Common myeloid progenitor, CD34-positive (primary cell): ENCODE results near the gene PASK.
A peak's percentile ranks its signal among the peaks of the same experiment; 100 is the strongest.
"Not testable (repeated sequence)": the region's sequence is repeated elsewhere in the genome, so short reads cannot be mapped to it uniquely, and the experiment has no call there.

Experiments
- CTCF ChIA-PET: fragments of 350-600 bp; sonication (Branson Sonifier 250); formaldehyde crosslinking; loops from one replicate; lab custom pipeline; 2021; ENCODE audit warnings: antibody characterized with exemption; lab: Charles Lee
- POLR2A ChIA-PET: fragments of 350-600 bp; sonication (Branson Sonifier 250); formaldehyde crosslinking; loops from one replicate; lab custom pipeline; 2021; ENCODE audit warnings: antibody characterized with exemption; lab: Charles Lee
- DNase-seq, 3 donors: peaks; one replicate each; pipeline versions ENCODE4 v3.0.0 to v3.0.0-alpha.2; 2013
- H3K27ac ChIP-seq, 2 experiments: 1 replicate in 1 of 2; 2 replicates in 1 of 2; pipeline ENCODE4 v1.7.0; 2013; ENCODE audit warnings: inconsistent platforms in 2 of 2, low read length in 2 of 2, mild to moderate bottlenecking in 2 of 2, low read depth in 1 of 2, moderate library complexity in 1 of 2; ENCODE audit not compliant: severe bottlenecking in 2 of 2, insufficient read depth in 1 of 2, poor library complexity in 1 of 2
- H3K27me3 ChIP-seq, 5 experiments: replicated peaks in 2 of 5; 1 replicate in 3 of 5; 2 replicates in 2 of 5; pipeline versions ENCODE4 v1.6.1 to v1.7.0; 2013; ENCODE audit warnings: low read length in 4 of 5, mild to moderate bottlenecking in 2 of 5, moderate library complexity in 2 of 5, inconsistent platforms in 1 of 5; ENCODE audit not compliant: insufficient read depth in 5 of 5, control insufficient read depth in 4 of 5
- H3K36me3 ChIP-seq, 4 experiments: 1 replicate in 2 of 4; 2 replicates in 2 of 4; pipeline versions ENCODE4 v1.6.1 to v1.7.0; 2013; ENCODE audit warnings: low read length in 3 of 4, control low read depth in 1 of 4, mild to moderate bottlenecking in 1 of 4; ENCODE audit not compliant: control insufficient read depth in 4 of 4, insufficient read depth in 4 of 4
- H3K4me1 ChIP-seq, 4 experiments: 1 replicate in 3 of 4; 2 replicates in 1 of 4; pipeline versions ENCODE4 v1.6.1 to v1.7.1; 2013; ENCODE audit warnings: low read length in 3 of 4, mild to moderate bottlenecking in 3 of 4, control low read depth in 1 of 4, inconsistent platforms in 1 of 4, moderate library complexity in 1 of 4; ENCODE audit not compliant: control insufficient read depth in 4 of 4, insufficient read depth in 4 of 4; ENCODE audit errors: control extremely low read depth in 1 of 4
- H3K4me3 ChIP-seq, 7 experiments: 1 replicate in 4 of 7; 2 replicates in 3 of 7; pipeline versions ENCODE4 v1.5.1 to v1.7.0; 2013; ENCODE audit warnings: mild to moderate bottlenecking in 7 of 7, low read length in 6 of 7, moderate library complexity in 6 of 7, inconsistent platforms in 2 of 7, low read depth in 2 of 7, control low read depth in 1 of 7; ENCODE audit not compliant: insufficient read depth in 4 of 7, control insufficient read depth in 1 of 7; ENCODE audit errors: extremely low read depth in 1 of 7
- H3K9me3 ChIP-seq, 5 experiments: 1 replicate in 4 of 5; 2 replicates in 1 of 5; pipeline versions ENCODE4 v1.6.1 to v1.7.1; 2013; ENCODE audit warnings: low read length in 4 of 5, mild to moderate bottlenecking in 2 of 5, inconsistent platforms in 1 of 5, low read depth in 1 of 5, moderate library complexity in 1 of 5; ENCODE audit not compliant: control insufficient read depth in 4 of 5, insufficient read depth in 2 of 5; ENCODE audit errors: control extremely low read depth in 1 of 5
- WGBS: methylation state at CpG from one replicate; pipeline ENCODE4 v1.1.5; 2013; ENCODE audit not compliant: insufficient coverage; 5-methylcytosine and 5-hydroxymethylcytosine counted together

The PASK gene

DNA sequence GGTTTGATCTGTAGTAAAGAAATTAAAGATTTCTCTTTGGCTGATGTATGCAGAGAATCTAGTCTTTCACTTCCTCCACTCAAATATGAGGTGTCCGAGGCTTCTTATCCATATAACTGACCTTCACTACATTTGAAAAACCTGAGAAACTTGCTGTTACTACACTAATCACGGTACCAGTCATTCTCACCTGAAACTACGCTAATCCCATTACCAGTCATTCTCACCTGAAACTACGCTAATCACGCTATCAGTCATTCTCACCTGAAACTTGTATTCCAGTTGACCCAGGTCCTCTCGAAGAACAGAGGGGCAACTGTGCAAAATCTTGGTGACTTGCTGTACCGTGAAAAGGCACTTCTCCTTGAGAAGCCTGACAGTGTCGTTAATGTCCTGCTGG lies 52.3 kb downstream of the PASK start:
- no peak for DNase-seq
- CTCF ChIA-PET: interaction anchor here (1.2 kb wide), 1 partner anchor 16 kb away, joined by 3 read pairs; no protein-coding TSS in a partner anchor

GRCh38 chr2:241095594-241096290 lies 53.5 kb downstream of the PASK start:
- Histone ChIP-seq H3K9me3 (no peaks in the 10 kb centered on the region), H3K27me3 (no peaks in the 10 kb centered on the region), H3K36me3 (peaks cover 20 to 81% (median 53%) of the 10 kb centered on the region in 4 experiments), H3K4me1 (peaks cover 0 to 16% (median 3%) of the 10 kb centered on the region in 4 experiments), H3K4me3 (no peak overlapping the region), H3K27ac (peak overlapping the region; percentile 1 to 2)
- 89% methylated on average over 11 of the region's 14 CpGs for WGBS
- POLR2A ChIA-PET: no interaction called here
- CTCF ChIA-PET: interaction anchor here (1.2 to 2.3 kb wide), 2 partner anchors 17 to 18 kb away, joined by 3 to 11 read pairs; no protein-coding TSS in a partner anchor
- DNase-seq: peak; percentile 13 to 57 (median 40)

More for the DNA sequence above, 52.3 kb downstream of the PASK start:
- H3K36me3 ChIP-seq: peaks cover 20 to 74% (median 46%) of the 10 kb centered on the region in 4 experiments
- no peak overlapping the region for H3K4me3 ChIP-seq
- POLR2A ChIA-PET: no interaction called here
- WGBS: over 99% methylated on average over 8 of the region's 8 CpGs
- H3K27ac ChIP-seq: no peak overlapping the region
- H3K9me3 ChIP-seq: no peaks in the 10 kb centered on the region
- peaks cover 2 to 24% (median 11%) of the 10 kb centered on the region in 4 experiments for H3K4me1 ChIP-seq
- no peaks in the 10 kb centered on the region for H3K27me3 ChIP-seq

DNA sequence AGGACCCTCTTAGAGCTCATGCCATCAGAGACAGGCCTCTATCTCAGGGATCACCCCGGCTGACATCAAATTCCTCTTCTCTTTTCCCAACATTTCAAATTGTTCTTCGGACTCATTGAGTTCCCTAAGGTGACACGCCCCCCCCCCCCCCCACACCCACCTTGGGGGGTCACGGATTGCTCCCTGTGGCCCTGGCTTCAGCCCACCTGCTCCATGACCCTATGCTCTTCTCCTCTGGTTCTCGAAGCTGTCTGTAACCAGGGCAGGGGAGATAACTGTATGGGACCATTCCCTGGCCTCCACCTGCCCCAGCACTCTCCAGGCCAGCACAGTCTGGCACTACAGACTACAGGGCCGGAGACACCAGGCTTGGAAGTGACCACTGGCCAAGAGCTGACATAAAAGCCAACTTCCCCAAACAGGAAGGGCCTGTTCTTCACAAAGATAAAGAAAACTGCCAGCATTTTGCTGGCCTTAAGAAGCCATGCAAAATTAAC lies 54.3 kb downstream of the PASK start:
- Histone ChIP-seq H3K9me3 (no peaks in the 10 kb centered on the region), H3K4me3 (no peak overlapping the region), H3K27ac (no peak overlapping the region), H3K36me3 (peaks cover 20 to 81% (median 53%) of the 10 kb centered on the region in 4 experiments), H3K27me3 (no peaks in the 10 kb centered on the region), H3K4me1 (peaks cover 0 to 15% (median 3%) of the 10 kb centered on the region in 4 experiments)
- ChIA-PET CTCF (interaction anchor here (2.3 kb wide), 1 partner anchor 17 kb away, joined by 11 read pairs; no protein-coding TSS in a partner anchor), POLR2A (no interaction called here)
- 91% methylated on average over 4 of the region's 6 CpGs for WGBS
- no peak for DNase-seq

- Histone ChIP-seq H3K9me3 (no peaks in the 10 kb centered on the region), H3K36me3 (peaks cover 18 to 80% (median 51%) of the 10 kb centered on the region in 4 experiments), H3K27ac (no peak overlapping the region), H3K4me1 (peaks cover 0 to 21% (median 3%) of the 10 kb centered on the region in 4 experiments), H3K27me3 (no peaks in the 10 kb centered on the region), H3K4me3 (no peak overlapping the region)
- no peak for DNase-seq
- POLR2A ChIA-PET: no interaction called here
- CTCF ChIA-PET: interaction anchor here (2.3 kb wide), 1 partner anchor 16 kb away, joined by 11 read pairs; no protein-coding TSS in a partner anchor
- WGBS: 93% methylated on average over 7 of the region's 7 CpGs
Measured at GRCh38 chr2:241094172-241094571, 55.1 kb downstream of the PASK start.

DNA sequence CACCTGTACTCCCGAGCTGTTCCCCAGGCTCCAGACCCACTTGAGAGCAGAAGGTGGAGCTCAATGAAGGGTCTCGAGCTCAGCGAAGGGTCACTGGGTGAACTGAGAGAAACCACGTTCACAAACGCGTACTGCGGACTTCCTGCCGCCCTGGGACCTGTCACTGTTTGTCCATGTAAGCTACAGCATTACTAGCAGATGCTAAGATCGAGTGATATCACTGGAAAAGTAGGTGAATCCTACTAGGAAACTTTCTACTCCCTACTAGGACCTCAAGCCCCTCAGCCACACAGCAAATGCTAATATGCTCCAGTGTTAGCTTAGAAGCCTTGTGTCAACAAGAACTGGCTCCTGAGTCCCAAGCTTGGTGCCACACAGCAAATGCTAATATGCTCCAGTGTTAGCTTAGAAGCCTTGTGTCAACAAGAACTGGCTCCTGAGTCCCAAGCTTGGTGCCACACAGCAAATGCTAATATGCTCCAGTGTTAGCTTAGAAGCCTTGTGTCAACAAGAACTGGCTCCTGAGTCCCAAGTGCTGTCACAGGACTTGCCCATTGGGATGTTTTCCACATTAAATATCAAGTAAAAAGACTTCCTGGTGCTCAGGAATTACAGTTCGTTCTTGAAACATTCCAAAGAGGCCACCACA lies 56.0 kb downstream of the PASK start:
- not testable (repeated sequence) for H3K27me3 ChIP-seq, H3K9me3 ChIP-seq, DNase-seq, H3K4me3 ChIP-seq, H3K27ac ChIP-seq
- H3K36me3 ChIP-seq: peaks cover 18 to 82% (median 50%) of the 10 kb centered on the region in 4 experiments
- 80% methylated on average over 10 of the region's 10 CpGs for WGBS
- ChIA-PET POLR2A (interaction anchor here (0.7 kb wide), 1 partner anchor 358 kb away, joined by 3 read pairs; no protein-coding TSS in a partner anchor), CTCF (interaction anchor here (1.0 to 1.8 kb wide), 3 partner anchors 9 to 242 kb away, joined by 3 to 8 read pairs (median 3); partner anchors contain the start of gene MTERF4)
- H3K4me1 ChIP-seq: peaks cover 0 to 30% (median 3%) of the 10 kb centered on the region in 4 experiments

DNA sequence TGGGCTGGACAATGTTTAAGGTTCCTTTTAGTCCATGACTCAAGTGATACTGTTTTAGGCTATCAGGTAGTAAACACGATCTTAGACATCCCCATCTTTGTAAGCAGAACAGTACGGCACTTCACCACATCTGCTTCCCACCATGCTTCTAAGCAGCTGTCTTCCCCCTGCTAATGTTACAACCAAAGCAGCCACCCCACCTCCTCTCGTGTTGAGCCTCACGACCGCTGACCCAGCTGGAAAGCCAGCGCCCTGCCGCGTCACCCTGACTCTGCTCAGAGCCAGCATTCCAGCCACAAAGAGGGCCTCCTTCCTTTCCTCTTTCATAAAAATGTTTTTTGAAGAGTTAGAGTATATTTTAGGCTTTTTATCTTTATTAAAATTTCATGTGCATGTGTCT lies 56.6 kb downstream of the PASK start:
- no peak overlapping the region for H3K27ac ChIP-seq
- ChIA-PET POLR2A (no interaction called here), CTCF (interaction anchor here (1.0 to 1.8 kb wide), 3 partner anchors 9 to 241 kb away, joined by 3 to 8 read pairs (median 3); partner anchors contain the start of gene MTERF4)
- H3K4me1 ChIP-seq: peaks cover 0 to 36% (median 3%) of the 10 kb centered on the region in 4 experiments
- no peaks in the 10 kb centered on the region for H3K27me3 ChIP-seq
- no peaks in the 10 kb centered on the region for H3K9me3 ChIP-seq
- no peak overlapping the region for H3K4me3 ChIP-seq
- WGBS: 54% methylated on average over 2 of the region's 8 CpGs
- peaks cover 19 to 82% (median 53%) of the 10 kb centered on the region in 4 experiments for H3K36me3 ChIP-seq
- peak in 2 of 3 donors; percentile 51 to 63 for DNase-seq
